Lung (tissue), 12 donors: Measurements from ENCODE around the gene PIEZO1. TPM values are rescaled to one million over a fixed set of nuclear protein-coding genes. Genes with fewer than 3 reads are reported as not detected.
A peak's percentile ranks its signal among the peaks of the same experiment; 100 is the strongest.

Source experiments
- ATAC-seq: fragments of 200-7000 bp; cut with Tn5 transposase; one replicate; pipeline ENCODE4 v1.9.1; 2020; ENCODE audit warnings: moderate number of reproducible peaks; ENCODE audit not compliant: insufficient read depth, low FRiP score
- DNase-seq, 3 donors: peaks; one replicate each; pipeline ENCODE4 v3.0.0-alpha.2; 2013 to 2017
- H3K27ac ChIP-seq, 2 donors: one replicate each; pipeline ENCODE4 v1.5.1; 2013; ENCODE audit warnings: mild to moderate bottlenecking in 2 of 2, moderate library complexity in 2 of 2, control low read depth in 1 of 2, inconsistent platforms in 1 of 2, low read depth in 1 of 2, low read length in 1 of 2
- H3K27me3 ChIP-seq, 3 donors: one replicate each; pipeline ENCODE4 v1.5.1; 2013; ENCODE audit warnings: low read length in 2 of 3; ENCODE audit not compliant: control insufficient read depth in 3 of 3, insufficient read depth in 3 of 3
- H3K36me3 ChIP-seq, 4 donors: one replicate each; pipeline ENCODE4 v1.5.1; 2013; ENCODE audit warnings: low read length in 4 of 4, mild to moderate bottlenecking in 1 of 4, moderate library complexity in 1 of 4; ENCODE audit not compliant: control insufficient read depth in 4 of 4, insufficient read depth in 4 of 4
- H3K4me1 ChIP-seq, 5 donors: one replicate each; pipeline ENCODE4 v1.5.1; 2013; ENCODE audit warnings: low read length in 5 of 5, mild to moderate bottlenecking in 2 of 5, moderate library complexity in 1 of 5; ENCODE audit not compliant: control insufficient read depth in 5 of 5, insufficient read depth in 5 of 5
- H3K4me3 ChIP-seq: one replicate; pipeline ENCODE4 v1.5.1; 2013; ENCODE audit warnings: mild to moderate bottlenecking, control low read depth, moderate library complexity
- H3K9ac ChIP-seq, 2 donors: one replicate each; pipeline ENCODE4 v1.5.1; 2013; ENCODE audit warnings: low read length in 2 of 2, control low read depth in 1 of 2; ENCODE audit not compliant: insufficient read depth in 1 of 2
- H3K9me3 ChIP-seq, 4 donors: one replicate each; pipeline ENCODE4 v1.5.1; 2013; ENCODE audit warnings: low read length in 3 of 4, mild to moderate bottlenecking in 1 of 4, moderate library complexity in 1 of 4; ENCODE audit not compliant: control insufficient read depth in 4 of 4, insufficient read depth in 3 of 4
- CTCF ChIP-seq: IDR thresholded peaks from 2 replicates; pipeline ENCODE4 v1.5.1; 2012; ENCODE audit warnings: mild to moderate bottlenecking; ENCODE audit errors: control extremely low read depth, extremely low read depth
- WGBS, 2 donors: extraction: QIAGEN DNeasy Blood & Tissue Kit; methylation state at CpG; one replicate each; pipeline ENCODE4 v1.1.7; 2013; 5-methylcytosine and 5-hydroxymethylcytosine counted together
- polyA plus RNA-seq, 2 donors: library from polyadenylated mRNA; stranded (reverse); fragments of 200-250 nt; gene quantifications; one replicate each; pipeline ENCODE4 v1.2.1, GENCODE V29; 2013
- total RNA-seq, 2 donors: library from RNA; depleted of rRNA in 1 of 2; stranded (reverse); fragments of >200 nt in 1 of 2; gene quantifications; one replicate each; pipeline ENCODE4 v1.2.1, GENCODE V29; 2014 to 2021
- donor health status: control.
- donor health status: control.
- donor health status: Bipolar disorder and iron deficiency.
- donor health status: healthy.
- donor health status: DM: yes; HTN: yes; CAD: no.

The PIEZO1 gene
- total and polyA plus RNA-seq, 4 donors: 113 to 207 (median 190) TPM

GRCh38 chr16:88813269-88814143 is 28.5 kb upstream of the PIEZO1 start:
- 62 to 74% methylated on average over 26 of the region's 26 CpGs for WGBS, 2 donors
- ATAC-seq: no peak

DNA sequence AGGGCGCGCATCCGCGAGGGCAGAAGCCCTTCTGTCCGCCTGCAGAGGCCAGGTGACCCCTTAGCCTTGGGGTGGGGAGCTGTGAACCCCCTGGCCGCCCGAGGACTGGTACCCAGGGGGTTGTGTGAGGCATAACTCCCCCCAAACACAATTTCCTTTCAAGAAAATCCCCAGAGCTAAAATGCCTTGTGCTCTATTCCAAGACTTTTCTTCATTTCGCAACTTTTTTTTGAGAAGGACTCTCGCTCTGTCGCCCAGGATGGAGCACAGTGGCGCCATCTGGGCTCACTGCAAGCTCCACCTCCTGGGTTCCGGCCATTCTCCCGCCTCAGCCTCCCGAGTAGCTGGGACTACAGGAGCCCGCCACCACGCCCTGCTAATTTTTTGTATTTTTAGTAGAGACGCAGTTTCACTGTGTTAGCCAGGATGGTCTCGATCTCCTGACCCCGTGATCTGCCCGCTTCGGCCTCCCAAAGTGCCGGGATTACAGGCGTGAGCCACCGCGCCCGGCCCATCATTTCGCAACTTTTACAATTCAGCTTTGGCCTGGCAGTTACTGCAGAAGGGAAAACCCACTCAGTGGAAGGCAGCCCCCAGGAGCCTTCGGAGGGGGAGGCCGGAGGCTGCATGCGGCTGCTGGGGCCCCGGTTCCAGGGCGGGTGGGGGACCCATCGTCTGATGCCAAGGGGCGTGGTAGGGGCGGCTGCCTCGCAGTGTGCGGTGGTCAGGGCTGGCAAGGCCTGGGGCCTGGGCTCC is 27.7 kb upstream of the PIEZO1 start:
- Histone ChIP-seq H3K27me3 (no peaks in the 10 kb centered on the region), H3K4me1 (peaks cover 0 to 26% (median 9%) of the 10 kb centered on the region in 5 donors), H3K27ac (peak overlapping the region; percentile 81 to 85), H3K36me3 (peaks cover 0 to 17% (median 5%) of the 10 kb centered on the region in 4 donors), H3K9me3 (no peaks in the 10 kb centered on the region), H3K4me3 (peak overlapping the region; percentile 66), H3K9ac (no peak overlapping the region)
- ATAC-seq (no peak), DNase-seq (peak in 2 of 3 donors; percentile 63 to 74)
- WGBS, 2 donors: 34 to 41% methylated on average over 37 of the region's 37 CpGs
- no peak for TF ChIP-seq CTCF

More at GRCh38 chr16:88813269-88814143, 28.5 kb upstream of the PIEZO1 start:
- no peak overlapping the region for H3K9ac ChIP-seq
- no peak overlapping the region for H3K4me3 ChIP-seq
- no peak for DNase-seq
- H3K9me3 ChIP-seq: no peaks in the 10 kb centered on the region
- H3K27ac ChIP-seq: no peak overlapping the region
- no peaks in the 10 kb centered on the region for H3K27me3 ChIP-seq
- H3K36me3 ChIP-seq: peaks cover 0 to 12% (median 5%) of the 10 kb centered on the region in 4 donors
- peaks cover 0 to 34% (median 11%) of the 10 kb centered on the region in 5 donors for H3K4me1 ChIP-seq
- no peak for TF ChIP-seq CTCF

GRCh38 chr16:88811769-88812512 is 26.9 kb upstream of the PIEZO1 start, which contains the start of gene APRT:
Gene APRT (minus strand): TSS chr16:88811928. CDS start chr16:88811899, 29 bp downstream.
- Histone ChIP-seq H3K4me1 (peaks cover 0 to 24% (median 9%) of the 10 kb centered on the region in 5 donors), H3K4me3 (peak within 1 kb of the TSS; percentile 66), H3K27me3 (no peaks in the 10 kb centered on the region), H3K9ac (peak within 1 kb of the TSS in 1 of 2 donors; percentile 34), H3K9me3 (no peaks in the 10 kb centered on the region), H3K27ac (peak within 1 kb of the TSS; percentile 84 to 85), H3K36me3 (peaks cover 0 to 17% (median 5%) of the 10 kb centered on the region in 4 donors)
- TF ChIP-seq CTCF: peak; percentile 9
- WGBS, 2 donors: 0% methylated on average over 48 to 84 of the region's 84 CpGs
- peak; percentile 93 for ATAC-seq
- peak; percentile 95 to 97 (median 97) for DNase-seq
